RKO (cell line): ENCODE measurements around the gene ITGA3.

Experiments used
- DNase-seq: peaks from one replicate; pipeline ENCODE4 v3.0.0-alpha.2; 2016; ENCODE audit warnings: low spot score

Gene ITGA3

DNA sequence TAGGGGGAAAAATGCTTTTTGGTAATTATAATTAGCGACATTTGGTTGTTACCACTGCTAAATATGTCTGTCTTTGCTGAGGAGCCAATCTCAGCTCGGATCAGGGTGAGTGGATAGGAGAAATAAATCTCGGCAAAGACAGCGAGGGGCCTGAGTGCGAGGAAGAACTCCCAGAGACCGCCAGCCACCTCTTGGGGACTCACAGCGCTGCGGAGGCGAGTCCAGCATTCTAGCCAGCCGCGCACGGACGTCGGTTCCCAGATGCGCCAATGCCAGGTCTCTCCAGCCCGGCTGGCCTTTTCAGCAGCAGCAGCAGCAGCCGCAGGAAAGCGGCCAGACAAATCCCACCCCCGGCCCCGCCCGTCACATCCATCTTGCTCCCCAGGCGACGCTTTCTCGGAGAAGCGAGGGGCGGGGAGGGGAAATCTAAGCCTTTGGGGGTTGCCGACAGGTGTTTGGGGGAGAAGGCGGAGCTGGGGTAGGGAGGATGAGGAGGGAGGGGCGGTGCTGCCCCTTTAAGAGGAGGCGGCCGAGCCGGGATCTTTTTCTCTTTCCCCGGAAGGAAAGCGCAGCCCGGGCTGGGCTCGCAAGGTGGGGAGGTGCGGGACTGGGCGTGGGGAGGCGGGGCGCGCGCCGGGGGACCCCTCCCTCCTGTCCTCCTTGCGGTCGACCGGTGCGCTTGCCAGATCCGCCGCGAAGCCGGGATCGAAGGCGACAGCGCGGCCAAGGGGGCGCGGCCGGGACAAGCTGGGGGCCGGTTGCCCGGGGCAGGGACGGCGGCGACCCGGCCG, at the start of gene ITGA3:
TSS of gene ITGA3 (plus strand) at position 685 of the 791 bp plus-strand sequence. CDS start 330 bp downstream, outside the sequence.
- peak; percentile 90 for DNase-seq

DNA sequence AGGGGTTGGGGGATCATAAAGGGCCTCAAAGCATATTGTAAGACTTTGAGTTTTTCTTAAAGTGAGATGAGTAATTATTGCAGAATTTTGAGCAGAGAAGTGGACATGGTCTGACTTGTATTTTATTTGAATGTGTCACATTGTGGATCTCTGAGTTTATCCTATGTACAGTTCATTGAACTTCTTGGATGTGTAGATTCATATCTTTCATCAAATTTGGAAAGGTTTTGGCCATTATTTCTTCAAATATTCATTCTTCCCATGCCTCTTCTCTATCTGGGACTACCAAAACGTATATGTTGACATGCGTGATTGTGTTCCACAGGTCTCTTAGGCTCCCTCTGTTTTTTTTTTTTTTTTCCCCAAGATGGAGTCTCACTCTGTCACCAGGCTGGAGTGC, 46.6 kb upstream of the ITGA3 start:
- no peak for DNase-seq

- DNase-seq = no peak
These were observed 42.8 kb upstream of the ITGA3 start for GRCh38 chr17:50013079-50013478.

GRCh38 chr17:50014471-50015088, 41.3 kb upstream of the ITGA3 start:
- DNase-seq = no peak

GRCh38 chr17:50015146-50015545, 40.8 kb upstream of the ITGA3 start:
- DNase-seq = no peak

GRCh38 chr17:50018909-50019308, 37.0 kb upstream of the ITGA3 start:
- no peak for DNase-seq

- no peak for DNase-seq
These were observed 34.9 kb upstream of the ITGA3 start for GRCh38 chr17:50020841-50021599.

GRCh38 chr17:50021681-50022370, 34.1 kb upstream of the ITGA3 start:
- no peak for DNase-seq

DNA sequence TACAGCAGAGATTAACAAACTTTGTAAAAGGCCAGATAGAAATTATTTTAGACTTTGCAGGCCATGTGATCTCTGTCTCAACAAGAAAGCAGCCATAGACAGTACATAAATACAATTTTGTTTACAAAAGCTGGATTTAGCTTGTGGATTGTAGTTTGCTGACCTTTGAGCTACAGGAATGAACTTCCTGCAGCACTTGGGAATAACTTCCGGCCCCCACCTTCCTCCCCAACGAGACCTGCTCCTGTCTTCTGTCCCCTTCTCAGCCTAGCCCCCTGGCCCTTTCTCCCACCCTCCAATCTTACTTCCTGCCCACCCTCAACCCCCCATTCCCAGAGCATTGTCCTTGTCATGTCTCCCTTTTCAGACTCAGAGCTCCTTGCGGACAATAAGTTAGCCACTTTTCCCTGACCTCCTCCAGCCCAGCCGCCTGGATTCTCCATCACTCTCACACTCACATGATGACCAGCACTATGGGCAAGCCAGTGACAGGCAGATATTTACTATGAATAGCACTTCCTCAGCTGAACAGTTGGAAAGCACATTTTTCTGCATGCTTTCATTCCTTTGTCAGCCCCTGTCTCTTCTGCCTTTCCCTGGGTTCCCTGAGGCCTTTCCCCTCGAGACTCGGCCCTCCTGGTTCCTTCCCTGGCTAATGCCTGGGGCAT, 33.3 kb upstream of the ITGA3 start:
- DNase-seq = no peak

GRCh38 chr17:50023520-50023919, 32.4 kb upstream of the ITGA3 start:
- no peak for DNase-seq

DNA sequence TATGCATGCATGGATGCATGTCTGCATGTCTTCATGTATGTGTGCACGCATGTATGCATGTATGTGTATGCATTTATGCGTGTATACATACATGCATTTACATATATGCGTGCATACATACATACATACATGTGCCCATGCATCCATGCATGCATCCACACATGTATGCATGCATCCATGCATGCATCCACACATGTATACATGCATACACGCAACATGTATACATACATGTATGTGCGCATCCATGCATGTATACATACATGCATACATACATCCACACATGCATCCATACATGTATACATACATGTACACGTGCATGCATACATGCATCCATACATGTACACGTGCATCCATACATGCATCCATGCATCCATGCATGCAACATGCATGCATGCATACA, 31.1 kb upstream of the ITGA3 start:
- DNase-seq = no peak

- DNase-seq = no peak
These were observed 29.7 kb upstream of the ITGA3 start for GRCh38 chr17:50026046-50026675.

GRCh38 chr17:50026837-50027171, 29.1 kb upstream of the ITGA3 start:
- peak; percentile 86 for DNase-seq

- DNase-seq = peak; percentile 93
These were observed 28.6 kb upstream of the ITGA3 start for GRCh38 chr17:50027172-50027880.

DNA sequence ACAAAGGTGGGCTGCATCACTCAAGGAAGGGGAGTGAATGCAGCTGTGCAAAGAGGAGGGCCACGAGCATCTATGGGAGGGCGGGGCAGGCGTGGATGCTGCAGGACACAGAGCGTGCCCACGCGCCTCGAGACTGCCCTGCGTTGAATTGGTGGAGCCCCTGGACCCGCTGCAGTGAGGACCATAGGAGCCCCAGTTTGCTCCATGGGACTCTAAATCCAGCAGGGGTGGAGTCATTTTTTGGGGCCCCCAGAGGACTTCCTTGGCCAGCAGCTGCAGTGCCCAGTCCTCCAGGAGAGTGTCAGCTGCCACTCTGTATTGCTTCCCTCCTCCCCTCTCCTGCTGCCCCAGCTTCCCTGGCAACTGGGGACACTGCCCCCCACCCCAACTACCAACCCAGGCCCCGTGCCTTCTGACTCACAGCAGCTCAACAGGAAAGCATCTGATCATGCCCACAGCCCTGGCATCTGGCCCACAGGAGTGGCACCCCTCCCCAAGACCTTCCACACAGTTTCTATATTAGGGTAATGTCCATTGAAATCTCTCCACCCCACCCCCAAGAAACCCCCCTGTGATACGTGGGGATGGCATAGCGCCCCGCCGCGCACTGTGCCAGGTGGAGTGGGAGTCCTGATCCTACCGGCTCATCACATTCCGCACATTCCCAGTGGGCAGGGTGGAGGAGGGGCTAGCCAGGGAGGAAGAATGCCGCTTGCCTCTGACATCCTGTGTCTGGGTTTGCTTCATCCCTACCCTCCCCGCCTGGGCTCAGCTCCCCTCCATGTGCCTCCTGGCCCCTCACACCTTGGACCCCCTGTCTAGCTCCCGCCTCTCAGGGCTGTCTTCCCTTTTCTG, 27.8 kb upstream of the ITGA3 start:
- no peak for DNase-seq

DNA sequence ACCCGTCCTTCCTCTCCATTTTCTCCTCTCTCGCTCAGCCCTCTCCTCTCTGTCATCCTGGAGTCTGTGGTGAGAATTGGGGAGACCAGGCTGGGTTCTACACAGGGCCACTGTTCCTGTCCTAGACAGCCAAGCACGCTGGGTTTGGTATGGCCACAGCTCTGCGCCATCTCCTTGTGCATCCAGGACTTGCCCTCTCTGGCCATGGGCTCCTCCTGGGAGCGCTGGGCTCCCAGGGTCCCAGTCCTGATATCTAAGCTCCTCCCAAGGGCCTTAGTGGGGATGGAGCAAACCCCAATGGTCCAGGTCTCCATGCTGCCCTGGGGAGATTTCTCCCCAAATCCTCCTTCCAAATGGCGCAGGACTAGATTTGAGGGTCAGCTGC, 27.2 kb upstream of the ITGA3 start:
- DNase-seq = no peak

GRCh38 chr17:50029185-50029584, 26.7 kb upstream of the ITGA3 start:
- no peak for DNase-seq

- DNase-seq = no peak
These were observed 22.6 kb upstream of the ITGA3 start for GRCh38 chr17:50033316-50033715.

DNA sequence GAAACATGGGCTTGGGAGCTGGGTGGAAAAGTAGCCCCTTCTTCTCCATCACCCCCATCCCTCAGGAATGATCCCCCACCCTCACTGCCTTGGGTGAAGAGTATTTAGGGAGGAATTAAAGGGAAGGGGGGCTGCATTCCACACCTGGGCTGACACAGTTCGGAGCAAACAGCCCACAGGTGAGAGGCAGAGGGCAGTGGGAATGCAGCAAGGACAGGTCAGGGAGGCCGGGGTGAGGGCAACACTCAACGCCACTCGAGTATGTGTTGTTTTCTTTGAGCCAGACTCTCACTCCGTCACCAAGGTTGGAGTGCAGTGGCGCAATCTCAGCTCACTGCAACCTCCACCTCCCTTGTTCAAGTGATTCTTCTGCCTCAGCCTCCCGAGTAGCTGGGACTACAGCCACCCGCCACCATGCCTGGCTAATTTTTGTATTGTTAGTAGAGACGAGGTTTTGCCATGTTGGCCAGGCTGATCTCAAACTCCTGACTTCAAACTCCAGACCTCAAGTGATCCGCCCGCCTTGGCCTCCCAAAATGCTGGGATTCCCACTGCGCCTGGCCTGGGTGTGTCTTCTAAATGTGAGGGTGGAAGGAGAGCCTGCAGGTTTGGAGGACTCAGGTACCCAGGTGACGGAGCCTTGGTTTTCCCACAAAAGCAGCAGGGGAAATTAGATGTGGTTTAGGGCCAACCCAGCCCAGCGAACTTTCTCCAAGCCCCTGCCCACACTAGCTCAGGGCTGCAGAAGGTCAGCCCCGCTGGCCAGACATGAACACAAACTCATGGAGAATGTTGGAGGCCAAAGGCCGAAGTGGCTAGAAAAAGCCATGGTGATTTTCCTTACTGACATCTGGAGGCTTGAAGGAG, 21.2 kb upstream of the ITGA3 start:
- no peak for DNase-seq
